Mammary epithelial cell (primary cell): ENCODE measurements around the gene PLIN4.

ENCODE experiments used
- CTCF ChIP-seq, 2 donors: IDR thresholded peaks in 1 of 2; conservative IDR thresholded peaks in 1 of 2; 2 replicates each; pipeline ENCODE4 v1.5.1; 2011 to 2012; ENCODE audit warnings: inconsistent platforms in 2 of 2, low read length in 2 of 2, mild to moderate bottlenecking in 2 of 2, control low read depth in 1 of 2, low read depth in 1 of 2; ENCODE audit not compliant: insufficient read depth in 1 of 2; ENCODE audit errors: extremely low read depth in 1 of 2
- EZH2 ChIP-seq: IDR thresholded peaks from 2 replicates; pipeline ENCODE4 v1.6.1; 2012; ENCODE audit warnings: low read length, inconsistent platforms, borderline replicate concordance

GRCh38 chr19:4453232-4454179 lies 64.8 kb downstream of the PLIN4 start:
- TF ChIP-seq CTCF (conservative IDR thresholded peaks at IDR 0.05 in 1 of 2, IDR thresholded peaks at IDR 0.05 in 1 of 2; ENCODE audit: extremely low read depth in 1 of 2, insufficient read depth in 1 of 2, low read depth in 1 of 2, low read length in 2 of 2) (no peak), EZH2 (no peak)
